ENCODE data around the gene PLCL2.

DNA sequence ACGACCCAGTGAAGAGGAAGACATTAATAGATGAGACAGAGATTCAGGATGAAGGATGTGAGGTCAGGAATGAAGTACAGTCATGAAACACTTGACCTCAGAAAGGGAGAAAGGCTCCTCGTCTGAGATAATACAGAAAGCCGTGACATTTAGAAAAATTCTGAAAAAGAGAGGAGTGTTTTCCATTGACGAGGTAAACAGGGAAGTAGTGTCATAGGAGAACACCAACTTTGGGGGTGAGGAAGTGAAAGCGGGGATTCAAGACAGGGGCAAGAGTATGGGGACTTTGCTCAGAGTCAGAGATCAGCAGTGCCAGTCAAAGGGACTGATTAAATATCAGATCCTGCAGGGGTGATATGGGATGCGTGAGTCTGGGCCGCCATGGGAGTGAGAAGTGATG, 160.9 kb downstream of the PLCL2 start:
- TF ChIP-seq, protein P1, sequence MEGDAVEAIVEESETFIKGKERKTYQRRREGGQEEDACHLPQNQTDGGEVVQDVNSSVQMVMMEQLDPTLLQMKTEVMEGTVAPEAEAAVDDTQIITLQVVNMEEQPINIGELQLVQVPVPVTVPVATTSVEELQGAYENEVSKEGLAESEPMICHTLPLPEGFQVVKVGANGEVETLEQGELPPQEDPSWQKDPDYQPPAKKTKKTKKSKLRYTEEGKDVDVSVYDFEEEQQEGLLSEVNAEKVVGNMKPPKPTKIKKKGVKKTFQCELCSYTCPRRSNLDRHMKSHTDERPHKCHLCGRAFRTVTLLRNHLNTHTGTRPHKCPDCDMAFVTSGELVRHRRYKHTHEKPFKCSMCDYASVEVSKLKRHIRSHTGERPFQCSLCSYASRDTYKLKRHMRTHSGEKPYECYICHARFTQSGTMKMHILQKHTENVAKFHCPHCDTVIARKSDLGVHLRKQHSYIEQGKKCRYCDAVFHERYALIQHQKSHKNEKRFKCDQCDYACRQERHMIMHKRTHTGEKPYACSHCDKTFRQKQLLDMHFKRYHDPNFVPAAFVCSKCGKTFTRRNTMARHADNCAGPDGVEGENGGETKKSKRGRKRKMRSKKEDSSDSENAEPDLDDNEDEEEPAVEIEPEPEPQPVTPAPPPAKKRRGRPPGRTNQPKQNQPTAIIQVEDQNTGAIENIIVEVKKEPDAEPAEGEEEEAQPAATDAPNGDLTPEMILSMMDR (conservative IDR thresholded peaks at IDR 0.05 in 1 of 2, IDR thresholded peaks at IDR 0.05 in 1 of 2; ENCODE audit: low read depth in 1 of 2, low read length in 2 of 2), result no peak
- TF ChIP-seq EZH2 (IDR thresholded peaks at IDR 0.05; ENCODE audit: low read length, missing control alignments), result no peak
